NCI-H2227 (cell line): ENCODE measurements around the gene HBS1L.

Experiments used
- DNase-seq: peaks from one replicate; lab custom pipeline; 2025; ENCODE audit not compliant: unreplicated experiment; lab: John Stamatoyannopoulos, UW

The HBS1L gene

DNA sequence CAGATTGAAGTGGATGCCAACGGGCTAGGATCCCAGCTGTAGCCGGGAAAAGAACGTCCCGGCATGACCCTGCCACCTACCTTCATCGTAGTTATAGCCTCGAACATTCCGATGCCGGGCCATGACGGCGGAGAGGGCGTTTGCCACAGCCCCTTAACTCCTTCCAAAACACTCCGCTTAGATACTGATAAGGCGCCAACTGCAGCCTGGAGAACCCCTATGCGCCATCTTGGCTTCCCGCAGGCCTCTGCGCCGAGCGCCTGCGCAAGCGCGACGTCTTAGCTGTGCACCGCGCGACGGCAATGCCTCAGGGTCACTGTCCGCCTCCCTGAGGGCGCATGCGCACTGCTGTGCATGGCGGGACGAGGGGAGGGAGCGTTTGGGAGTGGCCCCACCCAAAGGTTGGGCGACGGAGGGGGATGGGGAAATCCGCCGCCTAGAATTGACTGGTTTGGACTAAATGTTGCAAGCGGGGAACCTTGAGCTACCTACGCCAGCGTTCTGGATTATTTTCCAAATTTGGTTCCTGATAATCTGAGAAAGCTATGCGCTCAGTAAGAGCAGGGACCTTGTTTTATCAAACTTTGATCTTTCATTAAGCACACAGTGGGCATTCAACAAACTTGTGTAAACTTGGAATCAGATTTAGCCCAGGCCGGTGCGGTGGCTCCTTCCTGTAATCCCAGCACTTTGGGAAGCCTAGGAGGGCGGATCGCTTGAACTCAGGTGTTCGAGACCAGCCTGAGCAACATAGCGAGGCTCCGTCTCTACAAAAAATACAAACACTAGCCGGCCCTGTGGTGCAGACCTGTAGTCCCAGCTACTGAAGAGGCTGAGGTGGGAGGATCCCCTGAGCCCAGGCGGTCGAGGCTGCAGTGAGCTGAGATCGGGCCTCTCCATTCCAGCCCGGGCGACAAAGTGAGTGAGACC lies at the start of gene HBS1L:
TSS of gene HBS1L (minus strand) at position 254 of the 930 bp plus-strand sequence. CDS start at position 123, 131 bp downstream.
- peak; percentile 98 for DNase-seq

DNA sequence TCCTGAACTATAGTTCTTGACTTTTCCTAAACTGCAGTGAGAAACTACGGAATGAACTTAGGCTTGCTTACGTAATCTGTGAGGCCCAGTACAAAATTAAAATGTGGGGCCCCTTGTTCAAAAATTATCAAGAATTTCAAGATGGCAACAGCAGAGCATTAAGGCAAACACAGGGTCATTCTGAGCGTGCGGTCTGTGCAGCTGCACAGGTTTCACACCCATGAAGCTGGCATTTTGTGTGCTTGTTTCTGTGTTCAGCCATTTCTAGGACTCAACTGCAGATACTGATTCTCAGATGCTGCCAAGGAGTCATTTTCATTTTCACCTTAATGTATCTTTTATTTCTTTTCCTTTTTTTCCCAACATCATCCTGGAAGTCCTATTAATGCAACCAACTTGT lies 49.6 kb upstream of the HBS1L start:
- no peak for DNase-seq

DNA sequence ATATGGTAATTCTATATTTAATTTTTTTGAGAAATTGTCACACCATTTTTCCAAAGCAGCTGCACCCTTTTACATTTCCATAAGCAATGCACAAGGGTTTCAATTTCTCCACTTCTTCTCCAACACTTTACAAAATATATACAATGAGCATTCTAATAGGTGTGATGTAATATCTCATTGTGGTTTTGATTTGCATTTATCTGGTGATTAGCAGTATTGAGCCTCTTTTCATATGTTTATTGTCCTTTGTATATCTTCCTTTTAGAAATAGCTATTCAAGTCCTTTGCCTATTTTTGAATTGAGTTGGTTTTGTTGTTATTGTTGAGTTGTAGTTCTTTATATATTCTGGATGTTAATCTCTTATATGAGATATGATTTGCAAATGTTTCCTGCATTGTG lies 47.6 kb upstream of the HBS1L start:
- no peak for DNase-seq

DNA sequence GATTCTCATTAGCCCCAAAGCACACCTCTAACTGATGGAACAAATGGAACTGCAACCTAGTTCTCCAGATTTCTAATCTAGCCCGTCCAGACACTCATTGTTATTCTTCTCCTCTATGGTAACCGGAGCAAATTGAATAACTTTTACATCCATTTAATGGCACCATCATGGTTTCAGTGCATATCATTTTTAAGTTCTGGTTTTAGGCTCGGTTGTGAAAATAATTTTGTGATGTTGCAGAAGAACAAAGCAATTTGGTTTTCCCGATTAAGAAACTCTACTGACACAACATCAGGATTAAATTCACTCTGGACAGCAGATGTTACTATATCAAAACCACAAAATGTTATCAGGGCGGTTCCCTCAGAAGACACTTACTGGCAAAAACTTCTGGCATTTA lies 42.5 kb upstream of the HBS1L start:
- no peak for DNase-seq

DNA sequence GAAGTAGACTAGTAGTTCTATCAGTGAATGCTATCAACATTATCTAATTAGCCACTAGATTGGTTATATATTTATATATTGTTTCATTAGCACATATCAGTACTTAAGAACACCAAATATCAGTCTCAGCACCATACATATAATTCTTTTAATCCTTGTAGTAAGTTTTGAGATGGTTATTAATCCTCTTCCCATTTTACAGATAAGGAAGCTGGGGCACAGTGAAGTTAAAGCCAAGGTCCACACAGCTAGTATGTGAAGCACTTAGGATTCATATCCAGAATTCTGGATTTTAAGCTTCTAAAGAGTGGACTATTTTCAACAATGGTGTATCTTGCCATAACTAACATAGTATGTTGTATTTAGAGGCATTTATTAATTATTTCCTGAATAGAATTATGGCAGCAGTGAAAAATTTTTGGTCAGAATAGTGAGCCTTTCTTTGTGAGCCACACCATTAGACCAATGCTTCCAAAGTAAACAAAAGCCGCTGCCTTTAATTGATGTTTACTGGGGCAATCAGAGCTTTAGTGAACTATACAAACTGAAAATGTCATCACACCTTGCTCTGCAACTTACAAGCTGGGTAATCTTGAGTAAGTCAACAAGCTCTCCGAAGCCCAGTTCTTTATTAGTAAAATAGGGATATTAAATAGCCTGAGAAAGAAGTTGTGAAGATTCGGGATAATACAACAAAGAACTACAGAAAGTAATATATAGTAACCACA lies 41.9 kb upstream of the HBS1L start:
- no peak for DNase-seq

DNA sequence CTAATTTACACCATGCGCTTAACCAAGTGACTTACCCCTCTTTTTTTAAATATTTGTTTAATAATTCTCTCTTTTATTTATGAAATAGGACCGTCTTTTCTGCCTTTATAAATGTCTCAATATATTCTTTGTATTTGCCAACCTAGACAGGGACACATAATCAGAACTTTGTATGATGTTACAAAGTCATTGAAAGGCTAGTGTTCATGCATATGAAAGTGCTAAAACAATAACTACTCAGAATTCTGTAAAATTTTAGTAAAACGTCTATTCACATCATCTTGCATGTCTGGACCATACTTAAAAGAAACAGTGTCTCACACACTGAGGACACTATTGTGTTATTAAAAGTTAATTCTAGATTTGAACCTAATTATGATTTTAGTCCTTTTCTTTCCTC lies 41.1 kb upstream of the HBS1L start:
- DNase-seq, result no peak

DNA sequence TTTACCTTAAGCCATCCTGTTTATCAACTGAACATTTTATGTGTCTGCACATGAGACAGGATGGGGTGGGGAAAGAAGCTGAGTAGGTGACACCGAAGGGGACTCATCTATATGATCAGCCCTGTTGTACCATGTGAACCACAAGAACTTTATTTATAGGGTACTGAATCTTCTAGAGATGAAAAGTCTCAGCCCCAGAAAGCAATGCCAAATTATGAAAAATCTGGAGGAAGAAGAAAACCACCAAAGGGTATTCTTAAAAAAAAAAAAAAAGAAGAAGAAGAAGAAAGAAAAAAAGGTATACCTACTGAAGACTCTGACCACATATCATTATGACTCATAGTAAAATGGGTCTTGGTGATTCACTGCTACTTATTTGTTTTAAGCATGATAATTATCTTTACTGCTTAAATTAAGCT lies 39.8 kb upstream of the HBS1L start:
- DNase-seq, result no peak

DNA sequence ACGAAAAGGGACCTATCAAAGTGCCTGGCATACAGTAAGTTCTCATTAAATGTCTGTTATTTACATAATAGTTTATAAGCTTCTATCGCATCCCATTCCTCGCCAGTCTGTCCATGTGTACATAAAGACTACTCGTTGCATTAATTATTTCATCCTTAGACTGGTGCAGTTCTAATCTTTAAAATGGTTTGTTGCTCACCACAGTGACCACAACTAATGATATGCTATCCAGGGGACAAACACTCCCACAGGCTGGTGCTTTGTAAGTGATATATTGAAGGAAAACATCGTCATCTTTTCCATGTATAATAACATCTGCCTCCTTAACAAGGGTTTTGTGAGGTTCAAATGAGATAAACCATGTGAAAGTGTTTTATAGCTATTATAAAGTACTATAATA lies 39.0 kb upstream of the HBS1L start:
- no peak for DNase-seq

DNA sequence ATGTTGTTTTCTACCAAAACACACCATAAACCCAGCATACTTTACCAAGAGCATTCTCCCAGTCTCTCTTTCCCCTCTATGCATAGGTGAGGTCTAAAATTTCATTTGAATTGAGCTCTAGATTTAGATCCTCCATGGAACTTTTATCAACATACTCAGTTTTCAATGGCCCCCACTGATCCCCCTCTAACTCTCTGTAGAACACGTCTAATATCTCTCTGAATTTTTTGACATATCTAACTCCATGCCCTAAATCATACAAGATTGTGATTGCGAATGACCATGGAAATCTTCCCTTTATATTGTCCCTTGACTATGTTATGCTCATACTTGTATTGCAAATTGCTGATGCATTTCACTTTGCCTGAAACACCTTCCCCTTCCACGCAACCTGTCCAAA lies 38.1 kb upstream of the HBS1L start:
- DNase-seq, result no peak

DNA sequence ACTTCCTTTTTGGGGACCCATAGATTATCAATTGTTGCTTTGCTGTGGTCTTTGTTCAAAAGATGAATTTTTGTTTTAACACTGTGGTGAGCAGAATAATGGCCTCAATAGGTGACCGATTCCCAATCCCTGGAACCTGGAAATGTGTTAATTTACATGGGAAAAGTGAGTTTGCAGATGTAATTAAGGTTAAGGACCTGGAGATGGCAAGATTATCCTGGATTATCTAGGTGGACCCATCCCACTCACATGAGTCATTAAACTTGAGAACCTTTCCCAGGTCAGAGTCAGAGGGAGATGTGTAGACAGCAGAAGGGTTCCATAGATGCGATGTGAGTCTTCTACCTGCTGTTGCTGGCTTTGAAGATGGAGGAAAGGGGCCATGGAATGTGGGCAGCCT lies 36.2 kb upstream of the HBS1L start:
- DNase-seq, result no peak

DNA sequence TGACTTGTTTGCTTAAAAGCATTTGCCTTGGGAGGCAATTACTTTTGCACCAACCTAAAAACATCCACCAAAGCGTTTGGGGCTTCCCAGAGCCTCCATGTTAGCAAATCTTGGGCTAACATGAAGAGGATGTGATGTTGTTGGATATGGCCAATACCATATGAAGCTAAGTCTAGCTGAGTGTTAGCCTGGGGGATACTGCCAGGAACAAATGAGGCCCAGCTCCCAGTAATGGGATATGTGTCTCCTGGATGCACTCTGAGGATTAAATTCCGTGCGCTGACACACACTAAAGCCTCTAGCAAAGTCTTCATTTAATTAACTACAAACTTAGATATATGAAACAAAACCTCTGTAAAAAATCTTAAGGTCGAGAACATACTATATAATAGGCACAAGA lies 35.3 kb upstream of the HBS1L start:
- DNase-seq, result no peak

DNA sequence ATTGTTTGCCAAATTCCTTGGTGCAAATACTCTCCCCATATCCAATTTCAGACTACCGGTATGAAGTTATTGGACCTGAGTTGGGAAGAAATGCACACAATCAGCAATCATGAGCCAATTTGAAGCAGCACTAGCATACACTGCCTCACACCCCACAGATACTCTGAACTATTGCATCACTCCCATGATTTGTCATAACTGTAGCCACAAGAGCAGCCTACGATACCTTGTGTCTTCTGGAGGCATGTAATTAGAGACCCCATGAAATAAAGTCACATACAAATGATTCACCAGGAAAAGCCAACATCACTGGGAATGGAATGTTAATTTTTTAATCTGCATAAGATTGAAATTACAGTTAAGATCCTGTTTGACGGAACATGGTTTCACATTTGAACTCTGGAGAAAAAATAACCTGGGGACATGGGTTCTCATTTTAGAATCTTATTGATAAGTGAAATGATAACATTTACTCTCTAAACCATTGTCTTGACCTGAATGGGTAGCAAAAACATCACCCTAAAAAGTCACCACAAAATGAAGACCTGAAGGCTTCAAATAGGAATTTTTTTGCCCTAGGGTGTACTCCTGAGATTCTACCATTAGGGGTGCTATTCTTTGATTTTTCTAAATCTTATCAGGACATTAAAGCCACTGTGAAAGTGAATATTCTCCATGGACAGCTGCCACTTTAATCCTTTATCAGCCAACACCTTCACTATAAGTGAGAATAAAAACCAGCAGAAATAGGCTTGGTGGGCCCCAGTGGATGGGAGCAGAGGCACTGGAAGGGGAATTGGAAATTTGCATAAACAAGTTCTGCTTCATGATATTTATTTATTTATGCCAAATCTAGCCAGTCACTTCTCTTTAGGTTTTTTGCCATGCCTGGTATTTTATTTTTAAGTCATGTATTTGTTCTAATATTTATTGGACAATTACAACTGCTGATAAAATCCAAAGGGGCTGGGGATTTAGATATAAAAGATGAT lies 34.5 kb upstream of the HBS1L start:
- peak; percentile 1 for DNase-seq

DNA sequence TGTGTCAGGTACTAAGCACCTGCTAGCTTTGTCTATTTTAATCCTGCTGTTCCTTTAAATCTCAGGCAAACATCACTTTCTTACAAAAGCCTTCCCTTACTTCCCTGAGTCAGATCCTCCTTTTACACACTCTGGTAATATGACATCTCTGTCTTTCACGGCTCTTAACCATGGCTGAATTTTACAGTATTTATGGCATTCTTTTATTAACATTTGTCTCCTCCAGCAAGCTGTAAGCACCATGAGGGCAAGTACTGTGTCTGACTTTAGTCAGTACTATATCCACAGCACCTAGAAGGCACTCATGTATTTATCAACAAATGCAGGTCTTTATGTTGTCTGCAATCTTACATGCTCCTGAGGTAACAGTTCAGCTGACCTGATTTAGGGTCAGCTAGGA lies 33.7 kb upstream of the HBS1L start:
- DNase-seq, result no peak

DNA sequence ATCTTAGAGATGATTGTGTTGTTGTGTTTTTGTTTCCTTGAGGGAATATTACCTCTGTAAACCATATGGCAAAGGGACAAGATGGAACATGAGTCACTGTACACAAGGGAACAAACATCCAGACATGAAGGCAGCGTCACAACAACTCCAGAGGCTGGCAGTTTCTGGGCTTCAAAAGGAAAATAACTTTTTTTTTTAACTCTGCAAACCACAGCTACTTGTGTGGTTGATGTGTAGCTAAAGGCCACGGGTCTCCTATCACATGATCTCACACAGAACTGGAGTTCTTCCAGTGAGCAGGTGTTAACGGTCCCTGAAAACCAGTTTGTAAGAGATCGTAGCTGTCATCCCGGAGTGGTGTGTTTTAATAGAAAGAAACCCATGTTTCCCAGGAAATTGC lies 33.2 kb upstream of the HBS1L start:
- DNase-seq, result no peak

DNA sequence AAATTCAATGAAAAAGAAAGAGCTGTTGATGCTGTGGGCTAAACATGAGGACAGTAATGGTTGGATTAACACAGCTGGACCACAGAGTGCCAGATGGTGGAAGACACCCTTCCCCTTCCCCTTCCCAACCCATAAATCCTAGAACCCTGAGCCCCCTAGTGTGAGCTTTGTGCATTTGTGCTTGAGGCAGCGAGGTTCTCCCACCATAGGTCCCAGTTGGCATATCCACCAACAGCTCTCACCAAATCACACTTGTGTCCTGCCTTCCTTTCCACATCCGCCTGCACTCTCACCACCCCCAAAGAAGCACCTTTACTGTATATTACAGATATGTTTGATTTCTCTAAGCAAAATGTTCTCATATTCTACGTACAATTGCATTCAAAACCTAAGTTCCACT lies 32.8 kb upstream of the HBS1L start:
- DNase-seq, result no peak

DNA sequence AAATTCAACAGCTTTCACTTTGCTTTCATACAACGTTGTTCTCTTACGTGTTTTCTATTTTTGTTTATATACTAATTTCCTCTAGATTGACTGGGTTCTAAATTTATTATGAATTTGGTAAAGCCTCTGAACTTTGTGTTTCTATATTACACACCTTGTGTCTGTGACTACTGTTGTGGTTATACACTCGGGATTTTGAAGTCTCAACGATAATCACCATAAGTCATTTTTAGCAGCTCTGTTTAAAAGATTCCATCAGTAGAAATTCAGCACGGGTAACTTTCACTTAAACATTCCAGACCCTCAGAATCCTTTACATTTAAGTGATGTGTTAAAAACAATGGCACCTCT lies 31.8 kb upstream of the HBS1L start:
- no peak for DNase-seq

DNA sequence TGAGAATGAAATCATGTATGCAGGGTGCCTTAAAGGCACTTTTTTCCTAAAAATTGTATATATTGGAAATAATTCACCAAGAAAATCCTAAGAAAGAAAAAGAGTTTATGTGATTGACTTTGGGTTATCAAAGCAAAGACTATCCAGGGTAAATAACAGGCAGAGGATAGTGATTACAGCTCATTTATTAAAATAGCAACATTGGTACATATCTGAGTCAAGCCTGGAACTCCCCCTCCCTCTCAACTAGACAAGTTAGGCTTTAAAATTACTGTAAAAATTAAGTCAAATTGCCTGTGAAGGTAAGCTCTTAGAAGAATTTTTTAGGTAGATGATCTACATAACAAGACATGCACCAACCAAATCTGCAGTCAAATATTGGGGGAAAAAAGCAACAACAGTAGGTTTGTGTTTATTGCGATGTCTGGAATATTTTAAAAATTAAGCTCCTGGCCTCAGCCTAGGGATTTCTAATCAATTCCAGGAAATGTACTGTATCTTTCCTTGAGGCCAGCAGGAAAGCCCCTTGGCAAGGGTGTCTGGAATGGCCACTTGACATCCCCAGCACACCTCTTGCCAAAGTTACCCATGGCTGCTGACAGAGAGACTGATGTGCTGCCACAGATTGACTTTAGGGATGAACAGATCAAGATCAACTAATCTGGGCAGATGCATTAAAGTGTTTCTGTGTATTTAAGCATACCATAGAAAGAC lies 31.2 kb upstream of the HBS1L start:
- DNase-seq, result no peak

DNA sequence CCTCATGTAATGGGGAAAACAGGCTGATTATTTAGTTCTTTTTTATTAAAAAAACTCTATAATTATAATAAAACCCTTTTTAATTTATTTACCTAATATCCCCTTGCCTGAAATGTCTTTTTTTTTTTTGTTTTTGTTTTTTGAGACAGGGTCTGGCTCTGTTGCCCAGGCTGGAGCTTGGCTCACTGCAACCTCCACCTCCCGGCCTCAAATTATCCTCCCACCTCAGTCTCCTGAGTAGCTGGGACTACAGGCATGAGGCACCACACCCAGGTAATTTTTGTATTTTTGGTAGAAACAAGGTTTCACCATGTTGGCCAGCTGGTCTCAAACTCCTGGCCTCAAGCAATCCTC lies 30.3 kb upstream of the HBS1L start:
- DNase-seq, result no peak

DNA sequence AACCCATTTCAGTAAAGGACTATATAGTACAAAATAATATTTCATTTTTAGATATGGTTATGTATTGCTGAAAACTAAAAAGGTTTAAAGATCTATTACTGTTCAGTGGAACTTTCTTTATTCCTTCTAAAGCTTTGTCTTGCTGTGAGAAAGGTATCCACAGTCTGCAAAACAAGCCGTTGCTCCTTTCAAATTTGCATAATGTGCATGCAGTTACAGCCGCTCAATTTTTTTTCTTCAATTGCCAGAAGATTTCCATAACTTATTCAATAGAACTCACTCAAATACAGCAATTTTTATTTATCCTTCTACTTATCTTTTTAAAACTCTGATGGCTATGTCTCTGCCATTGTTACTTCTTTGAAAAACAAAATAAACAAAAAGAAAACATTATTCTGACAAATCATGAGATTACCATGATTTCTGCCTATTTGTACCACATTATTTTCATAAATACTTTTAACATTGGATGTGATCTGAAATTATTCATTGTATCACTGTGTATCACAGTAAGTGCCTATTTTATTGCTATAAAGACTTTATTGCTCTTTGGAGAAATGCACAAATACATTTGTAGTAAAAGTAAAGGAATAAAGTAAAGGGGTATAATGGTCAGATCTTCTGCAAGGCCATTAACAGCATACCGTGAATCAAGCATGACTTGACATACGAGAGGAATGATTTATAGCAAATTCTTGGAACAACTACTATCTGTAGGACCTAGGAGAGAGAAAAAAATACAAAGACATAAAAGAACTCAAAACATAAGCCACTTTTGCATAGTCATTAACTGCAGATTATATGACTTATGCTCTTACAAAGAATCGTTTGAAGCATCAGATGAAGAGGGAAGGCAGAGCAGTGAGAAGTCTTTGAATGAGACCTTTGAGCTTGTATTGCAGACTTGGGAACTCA lies 29.6 kb upstream of the HBS1L start:
- DNase-seq, result no peak

DNA sequence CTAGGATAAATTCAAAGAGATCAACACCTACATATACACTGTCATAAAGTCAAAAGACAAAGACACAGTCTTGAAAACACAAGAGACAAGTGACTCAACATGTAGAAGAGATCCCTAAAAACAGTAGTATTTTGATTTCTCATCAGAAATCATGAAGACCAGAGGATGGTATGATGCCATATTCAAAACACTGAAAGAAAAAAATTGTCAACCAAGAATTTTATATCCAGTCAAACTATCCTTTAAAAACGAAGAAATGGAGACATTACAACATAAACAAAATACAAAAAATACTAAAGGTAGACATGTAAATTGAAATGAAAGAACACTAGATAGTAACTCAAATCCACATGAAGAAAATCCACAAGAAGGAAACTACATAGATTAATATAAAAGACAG lies 27.3 kb upstream of the HBS1L start:
- DNase-seq, result no peak
